Tibial nerve (tissue), 4 donors: ENCODE results near the gene CD300LB. TPM values are rescaled to one million over a fixed set of nuclear protein-coding genes. Genes with fewer than 3 reads are reported as not detected.

Experiments used
- DNase-seq, 2 donors: peaks; one replicate each; pipeline ENCODE4 v3.0.0-alpha.2; 2019; ENCODE audit warnings: low spot score in 2 of 2
- H3K27ac ChIP-seq, 4 donors: fragments of 200-600 bp; sonication (generic) in 3 of 4; one replicate each; pipeline ENCODE4 v1.5.1; 2017 to 2019; ENCODE audit warnings: mild to moderate bottlenecking in 1 of 4
- H3K27me3 ChIP-seq, 2 donors: fragments of 200-600 bp; sonication (generic) in 1 of 2; one replicate each; pipeline versions ENCODE4 v1.5.1 to v1.6.0; 2017 to 2019
- H3K36me3 ChIP-seq, 3 donors: fragments of 200-600 bp; sonication (generic); one replicate each; pipeline ENCODE4 v1.5.1; 2018 to 2019
- H3K4me1 ChIP-seq, 4 donors: fragments of 200-600 bp; sonication (generic) in 3 of 4; one replicate each; pipeline ENCODE4 v1.5.1; 2017 to 2019
- H3K4me3 ChIP-seq, 4 donors: fragments of 200-600 bp; sonication (generic) in 3 of 4; one replicate each; pipeline ENCODE4 v1.5.1; 2017 to 2019; ENCODE audit warnings: mild to moderate bottlenecking in 1 of 4, moderate library complexity in 1 of 4
- H3K9me3 ChIP-seq, 4 donors: fragments of 200-600 bp; sonication (generic) in 3 of 4; one replicate each; pipeline ENCODE4 v1.5.1; 2017 to 2019
- EP300 ChIP-seq, 2 donors: sonication (generic); formaldehyde crosslinking; IDR thresholded peaks; one replicate each; pipeline ENCODE4 v1.6.1; 2017; ENCODE audit warnings: antibody characterized with exemption in 2 of 2, mild to moderate bottlenecking in 1 of 2
- POLR2A ChIP-seq, 2 donors: fragments of 450-650 bp; IDR thresholded peaks; one replicate each; pipeline ENCODE4 v1.6.1; 2017; ENCODE audit warnings: antibody characterized with exemption in 2 of 2, mild to moderate bottlenecking in 2 of 2, moderate library complexity in 2 of 2
- WGBS, 2 donors: methylation state at CpG; one replicate each; pipeline ENCODE4 v1.1.5; 2018; 5-methylcytosine and 5-hydroxymethylcytosine counted together
- total RNA-seq, 4 donors: library from RNA; depleted of rRNA; stranded (reverse); fragments of >200 nt; gene quantifications; one replicate each; pipeline ENCODE4 v1.1.0, GENCODE V29; 2016
- TF ChIP-seq, protein P1 (sequence below), 5 experiments: fragments of 200-600 bp in 3 of 5; fragments of 450-650 bp in 2 of 5; sonication (generic) in 3 of 5; IDR thresholded peaks; one replicate each; pipeline ENCODE4 v1.5.1; 2016 to 2019; ENCODE audit warnings: antibody characterized with exemption in 5 of 5, mild to moderate bottlenecking in 3 of 5, moderate library complexity in 2 of 5

The CD300LB gene
- total RNA-seq, 4 donors from 2014 or later = 0.21 to 0.44 TPM; not detected in 2

DNA sequence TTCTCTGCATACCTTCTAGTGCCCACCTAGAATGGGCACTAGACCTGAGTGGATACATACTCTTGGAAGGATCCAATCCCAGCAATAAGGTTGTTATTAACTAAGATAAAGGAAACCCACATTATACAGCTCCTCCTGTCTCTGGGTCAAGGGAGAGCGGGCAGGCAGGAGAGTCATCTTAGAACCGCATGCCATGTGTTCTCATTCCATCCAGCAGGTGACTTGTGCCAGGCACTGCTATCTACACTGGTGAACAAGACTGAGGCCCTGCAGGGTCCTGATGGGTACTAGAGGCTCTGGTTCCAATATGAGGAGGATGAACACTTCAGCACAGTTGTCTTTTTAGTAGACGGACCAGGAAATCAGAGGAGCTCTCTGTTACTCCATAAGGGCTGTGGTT is 41.9 kb upstream of the CD300LB start:
- Histone ChIP-seq H3K4me1 (no peaks in the 10 kb centered on the region), H3K36me3 (no peaks in the 10 kb centered on the region), H3K9me3 (peaks cover 0 to 6% (median 0%) of the 10 kb centered on the region in 4 donors), H3K27ac (no peak overlapping the region), H3K4me3 (no peak overlapping the region), H3K27me3 (no peaks in the 10 kb centered on the region)
- no peak for TF ChIP-seq POLR2A (IDR thresholded peaks at IDR 0.05)
- TF ChIP-seq, protein P1, sequence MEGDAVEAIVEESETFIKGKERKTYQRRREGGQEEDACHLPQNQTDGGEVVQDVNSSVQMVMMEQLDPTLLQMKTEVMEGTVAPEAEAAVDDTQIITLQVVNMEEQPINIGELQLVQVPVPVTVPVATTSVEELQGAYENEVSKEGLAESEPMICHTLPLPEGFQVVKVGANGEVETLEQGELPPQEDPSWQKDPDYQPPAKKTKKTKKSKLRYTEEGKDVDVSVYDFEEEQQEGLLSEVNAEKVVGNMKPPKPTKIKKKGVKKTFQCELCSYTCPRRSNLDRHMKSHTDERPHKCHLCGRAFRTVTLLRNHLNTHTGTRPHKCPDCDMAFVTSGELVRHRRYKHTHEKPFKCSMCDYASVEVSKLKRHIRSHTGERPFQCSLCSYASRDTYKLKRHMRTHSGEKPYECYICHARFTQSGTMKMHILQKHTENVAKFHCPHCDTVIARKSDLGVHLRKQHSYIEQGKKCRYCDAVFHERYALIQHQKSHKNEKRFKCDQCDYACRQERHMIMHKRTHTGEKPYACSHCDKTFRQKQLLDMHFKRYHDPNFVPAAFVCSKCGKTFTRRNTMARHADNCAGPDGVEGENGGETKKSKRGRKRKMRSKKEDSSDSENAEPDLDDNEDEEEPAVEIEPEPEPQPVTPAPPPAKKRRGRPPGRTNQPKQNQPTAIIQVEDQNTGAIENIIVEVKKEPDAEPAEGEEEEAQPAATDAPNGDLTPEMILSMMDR (IDR thresholded peaks at IDR 0.05) = no peak
- TF ChIP-seq EP300 (IDR thresholded peaks at IDR 0.05) = no peak
- 66 to 71% methylated on average over 3 of the region's 3 CpGs for WGBS, 2 donors
- no peak for DNase-seq

DNA sequence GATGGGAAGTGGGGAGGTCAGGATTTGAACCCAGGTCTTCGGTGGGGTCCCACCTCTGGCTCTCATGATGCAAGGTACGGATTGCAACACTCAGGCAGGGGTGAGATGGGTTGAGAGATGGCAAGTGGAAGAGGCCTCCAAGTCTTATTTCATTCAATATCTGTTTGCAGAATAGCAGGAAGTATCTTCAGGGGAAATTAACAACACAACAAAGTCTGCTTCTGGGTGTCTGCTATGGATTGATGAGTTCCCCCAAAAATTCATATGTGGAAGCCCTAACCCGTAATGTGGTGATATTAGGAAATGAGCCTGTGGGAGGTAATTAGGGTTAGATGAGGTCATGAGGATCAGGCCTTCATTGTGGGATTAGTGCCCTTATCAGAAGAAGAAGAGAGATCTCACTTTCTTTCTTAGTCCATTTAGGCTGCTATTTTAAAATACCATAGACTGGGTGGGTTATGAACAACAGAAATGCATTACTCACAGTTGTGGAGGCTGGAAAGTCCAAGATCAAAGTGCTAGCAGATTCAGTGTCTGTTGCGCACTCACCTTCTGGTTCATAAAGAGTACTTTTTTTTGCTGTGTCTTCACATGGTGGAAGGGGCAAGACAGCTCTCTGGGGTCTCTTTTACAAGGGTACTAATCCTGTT is 40.5 kb upstream of the CD300LB start:
- peaks cover 0 to 6% (median 0%) of the 10 kb centered on the region in 4 donors for H3K9me3 ChIP-seq
- no peaks in the 10 kb centered on the region for H3K36me3 ChIP-seq
- H3K27ac ChIP-seq = no peak overlapping the region
- no peak for DNase-seq
- H3K4me1 ChIP-seq = no peaks in the 10 kb centered on the region
- H3K4me3 ChIP-seq = no peak overlapping the region
- WGBS, 2 donors = 71 to 75% methylated on average over 4 of the region's 4 CpGs
- TF ChIP-seq EP300 (IDR thresholded peaks at IDR 0.05) (no peak), POLR2A (IDR thresholded peaks at IDR 0.05) (no peak)
- no peaks in the 10 kb centered on the region for H3K27me3 ChIP-seq

DNA sequence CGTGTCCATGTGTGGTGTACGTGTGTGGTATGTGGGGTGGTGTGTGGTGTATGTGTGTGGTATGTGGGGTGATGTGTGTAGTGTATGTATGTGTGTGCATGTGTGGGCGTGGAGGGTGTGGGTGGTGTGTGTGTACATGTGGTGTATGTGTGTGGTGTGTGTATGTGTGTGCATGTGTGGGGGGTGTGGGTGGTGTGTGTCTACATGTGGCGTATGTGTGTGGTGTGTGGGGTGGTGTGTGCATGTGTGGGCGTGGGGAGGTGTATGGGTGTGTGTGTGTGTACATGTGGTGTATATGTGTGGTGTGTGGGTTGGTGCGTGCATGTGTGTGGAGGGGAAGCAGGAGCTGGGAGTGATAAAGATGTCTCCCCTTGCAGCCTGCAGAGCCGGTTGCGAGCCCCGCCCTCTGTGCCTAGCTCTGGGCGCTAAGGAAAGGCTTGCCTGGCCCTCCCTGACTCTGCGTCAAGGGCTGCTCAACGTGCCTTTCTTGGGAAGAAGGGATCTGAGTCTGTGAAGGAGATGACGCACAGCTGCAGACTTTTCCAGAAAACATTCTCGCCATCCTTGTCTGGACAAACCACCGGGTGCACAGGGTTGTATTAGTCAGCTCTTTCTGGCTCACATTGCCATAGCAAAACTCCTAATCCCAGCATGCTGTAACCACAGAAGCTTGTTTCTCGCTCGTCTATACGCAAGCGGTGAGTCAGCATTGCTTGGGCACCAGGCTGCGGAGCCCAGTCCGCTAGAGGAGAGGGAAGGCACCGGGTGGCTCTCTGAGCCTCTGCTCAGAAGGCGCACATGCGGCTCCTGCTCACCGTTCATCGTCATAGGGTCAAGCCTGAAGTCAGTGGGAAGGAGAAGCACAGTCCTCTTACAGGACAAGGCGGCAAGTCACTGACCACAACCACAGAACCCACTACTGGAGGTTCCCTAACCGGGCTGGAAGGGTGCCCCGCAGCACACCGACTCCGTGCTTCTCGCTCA is 38.0 kb upstream of the CD300LB start:
- Histone ChIP-seq H3K27ac (no peak overlapping the region), H3K36me3 (no peaks in the 10 kb centered on the region), H3K4me1 (no peaks in the 10 kb centered on the region), H3K9me3 (peaks cover 0 to 6% (median 0%) of the 10 kb centered on the region in 4 donors), H3K27me3 (no peaks in the 10 kb centered on the region), H3K4me3 (no peak overlapping the region)
- TF ChIP-seq, protein P1 (IDR thresholded peaks at IDR 0.05) = no peak
- TF ChIP-seq POLR2A (IDR thresholded peaks at IDR 0.05) (no peak), EP300 (IDR thresholded peaks at IDR 0.05) (no peak)
- DNase-seq = peak in 1 of 2 donors; percentile 23
- WGBS, 2 donors = 72 to 74% methylated on average over 25 to 30 of the region's 32 CpGs

DNA sequence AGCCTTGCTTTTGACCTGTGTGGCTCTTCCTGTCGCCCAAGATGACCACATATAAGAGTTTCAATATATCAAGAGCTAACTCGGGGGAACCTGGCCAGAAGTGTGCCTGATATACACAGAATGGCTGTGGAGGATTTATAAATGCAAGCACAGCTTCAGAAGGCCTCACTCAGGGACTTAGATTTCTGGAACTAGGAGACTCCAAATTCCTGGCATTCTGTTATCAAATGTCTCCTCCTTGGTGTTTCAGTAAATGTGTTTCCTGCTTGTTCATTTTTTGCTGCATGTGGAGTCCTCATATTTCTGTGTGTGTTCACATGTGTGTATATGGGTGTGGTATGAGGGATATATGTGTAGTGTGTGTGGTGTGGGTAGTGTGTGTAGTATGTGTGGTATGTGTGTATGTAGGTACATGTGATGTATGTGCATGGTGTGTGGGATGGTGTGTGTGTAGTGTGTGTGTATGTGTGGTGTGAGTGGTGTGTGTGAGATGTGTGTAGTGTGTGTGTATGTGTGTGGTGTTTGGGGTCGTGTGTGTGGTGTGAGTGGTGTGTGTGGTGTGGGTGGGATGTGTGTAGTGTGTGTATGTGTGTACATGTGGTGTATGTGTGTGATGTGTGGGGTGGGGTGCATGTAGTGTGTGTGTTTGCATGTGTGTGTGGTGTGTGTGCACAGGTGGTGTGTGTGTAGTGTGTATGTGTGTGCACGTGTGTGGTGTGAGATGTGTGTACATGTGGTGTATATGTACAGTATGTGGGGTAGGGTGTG is 37.0 kb upstream of the CD300LB start:
- TF ChIP-seq POLR2A (IDR thresholded peaks at IDR 0.05) = no peak
- TF ChIP-seq, protein P1 (IDR thresholded peaks at IDR 0.05) = no peak
- no peak for TF ChIP-seq EP300 (IDR thresholded peaks at IDR 0.05)
- no peak for DNase-seq
- no peaks in the 10 kb centered on the region for H3K4me1 ChIP-seq
- H3K9me3 ChIP-seq = peaks cover 0 to 6% (median 0%) of the 10 kb centered on the region in 4 donors
- H3K4me3 ChIP-seq = no peak overlapping the region
- no peaks in the 10 kb centered on the region for H3K27me3 ChIP-seq
- no peak overlapping the region for H3K27ac ChIP-seq
- WGBS, 2 donors = 76 to 82% methylated on average over 4 of the region's 4 CpGs
- H3K36me3 ChIP-seq = no peaks in the 10 kb centered on the region

DNA sequence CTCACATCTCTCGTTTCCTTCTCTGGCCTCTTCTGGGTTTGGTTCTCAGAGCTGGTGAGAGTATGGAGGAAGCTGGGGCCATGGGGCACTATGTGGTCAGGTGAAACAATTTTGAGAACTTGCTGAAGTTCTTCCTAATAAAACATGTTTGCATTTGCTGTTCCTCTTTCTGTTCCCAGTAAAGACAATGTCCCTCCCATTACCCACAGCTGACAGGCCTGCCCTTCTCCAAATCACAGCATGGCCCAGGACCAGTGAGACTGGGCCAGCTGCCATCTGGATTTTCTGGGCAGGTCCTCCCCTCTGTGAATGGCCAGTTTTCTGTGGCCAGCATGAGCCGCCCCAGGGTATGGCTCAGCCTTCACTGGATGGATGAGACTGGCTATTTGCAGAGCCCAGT is 36.1 kb upstream of the CD300LB start, which contains the start of gene CD300H:
CD300H (minus strand) TSS at position 113 of the 400 bp plus-strand sequence.
- DNase-seq = no peak
- 71 to 84% methylated on average over 2 of the region's 2 CpGs for WGBS, 2 donors

More for the DNA sequence above, 36.1 kb upstream of the CD300LB start, which contains the start of gene CD300H:
- Histone ChIP-seq H3K4me1 (no peaks in the 10 kb centered on the region), H3K27me3 (no peaks in the 10 kb centered on the region), H3K36me3 (no peaks in the 10 kb centered on the region), H3K4me3 (no peak within 1 kb of the TSS), H3K27ac (no peak within 1 kb of the TSS), H3K9me3 (peaks cover 0 to 6% (median 0%) of the 10 kb centered on the region in 4 donors)
- no peak for TF ChIP-seq EP300 (IDR thresholded peaks at IDR 0.05)
- no peak for TF ChIP-seq POLR2A (IDR thresholded peaks at IDR 0.05)
- TF ChIP-seq, protein P1 (IDR thresholded peaks at IDR 0.05) = no peak
